NCI-H748 treated with DMSO at 0.1 percent for 48 hours (cell line): ENCODE measurements around the gene C17orf75.
"Not testable (repeated sequence)": the region's sequence is repeated elsewhere in the genome, so short reads cannot be mapped to it uniquely, and the experiment has no call there.

ENCODE experiments used
- DNase-seq: peaks from one replicate; lab custom pipeline; 2025; lab: John Stamatoyannopoulos, UW

The C17orf75 gene, protein sequence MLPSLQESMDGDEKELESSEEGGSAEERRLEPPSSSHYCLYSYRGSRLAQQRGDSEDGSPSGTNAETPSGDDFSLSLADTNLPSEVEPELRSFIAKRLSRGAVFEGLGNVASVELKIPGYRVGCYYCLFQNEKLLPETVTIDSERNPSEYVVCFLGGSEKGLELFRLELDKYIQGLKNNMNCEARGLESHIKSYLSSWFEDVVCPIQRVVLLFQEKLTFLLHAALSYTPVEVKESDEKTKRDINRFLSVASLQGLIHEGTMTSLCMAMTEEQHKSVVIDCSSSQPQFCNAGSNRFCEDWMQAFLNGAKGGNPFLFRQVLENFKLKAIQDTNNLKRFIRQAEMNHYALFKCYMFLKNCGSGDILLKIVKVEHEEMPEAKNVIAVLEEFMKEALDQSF

DNA sequence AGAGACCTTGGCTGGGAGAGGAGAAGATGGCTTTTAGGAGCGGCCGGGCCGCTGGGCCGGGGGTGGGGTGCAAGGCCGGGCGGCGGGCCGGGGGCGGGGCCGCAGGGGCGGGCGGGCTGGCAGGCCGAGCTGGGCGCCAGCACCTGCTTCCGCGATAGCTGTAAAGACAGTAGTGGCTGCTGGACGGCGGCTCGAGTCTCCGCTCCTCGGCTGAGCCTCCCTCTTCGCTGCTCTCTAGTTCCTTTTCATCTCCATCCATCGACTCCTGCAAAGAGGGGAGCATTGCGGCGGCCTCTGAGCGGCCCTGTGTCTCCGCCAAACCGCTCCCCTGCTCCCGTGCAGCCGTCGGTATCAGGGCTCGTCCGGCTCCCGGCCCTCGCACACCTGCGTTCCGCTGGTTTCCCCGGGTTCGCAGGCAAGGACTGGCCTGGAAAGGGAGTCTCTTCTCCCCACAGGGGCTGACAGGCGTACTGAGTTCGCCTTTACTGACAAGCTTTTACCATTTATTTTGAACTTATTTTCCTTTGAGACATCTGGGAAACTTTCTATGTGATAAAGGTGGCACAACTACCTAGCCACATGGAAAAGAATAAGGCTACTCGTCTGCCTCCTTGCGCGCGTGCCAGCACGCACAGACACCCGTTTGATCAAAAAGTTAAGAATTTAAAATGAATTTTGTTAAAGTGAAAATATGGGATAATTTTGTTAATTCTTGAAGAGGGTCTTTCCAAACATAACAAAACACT lies at the start of gene C17orf75:
Gene C17orf75 (minus strand): TSS at position 317 of the 746 bp plus-strand sequence. CDS start 34 bp downstream, at position 283.
- no peak for DNase-seq

DNA sequence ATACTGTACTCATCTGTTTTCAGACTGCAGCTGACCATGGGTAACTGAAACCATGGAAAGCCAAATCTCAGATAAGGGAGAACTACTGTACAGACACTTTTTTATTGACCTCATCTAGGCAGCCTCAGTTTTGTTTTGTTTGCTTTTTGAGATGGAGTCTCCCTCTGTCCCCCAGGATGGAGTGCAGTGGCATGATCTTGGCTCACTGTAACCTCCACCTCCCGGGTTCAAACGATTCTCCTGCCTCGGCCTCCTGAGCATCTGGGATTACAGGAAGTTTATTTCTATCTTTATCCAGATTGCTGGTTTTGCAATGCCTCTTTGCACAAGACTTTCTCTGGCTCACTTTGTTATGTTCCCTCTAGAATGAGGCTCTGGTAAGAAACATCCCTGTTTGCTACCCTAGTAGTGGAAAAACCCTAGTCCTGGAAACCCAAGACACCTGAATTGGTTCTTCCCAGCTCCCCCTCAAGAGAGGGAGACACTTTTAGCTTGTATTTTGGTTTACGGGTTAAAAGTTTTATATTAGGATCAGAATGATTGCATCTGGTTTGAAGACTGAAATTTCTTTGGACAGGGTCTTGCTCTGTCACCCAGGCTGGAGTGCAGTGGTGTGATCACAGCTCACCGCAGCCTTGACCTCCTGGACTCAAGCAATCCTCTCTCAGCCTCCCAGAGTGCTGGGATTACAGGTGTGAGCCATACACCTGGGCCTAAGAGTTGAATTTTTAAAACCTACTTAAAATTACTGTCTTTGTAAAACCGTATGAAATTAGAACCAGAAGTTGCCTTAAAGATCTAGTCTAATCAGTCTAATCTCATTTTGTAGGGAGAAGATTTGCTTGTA lies 46.9 kb upstream of the C17orf75 start:
- no peak for DNase-seq

DNA sequence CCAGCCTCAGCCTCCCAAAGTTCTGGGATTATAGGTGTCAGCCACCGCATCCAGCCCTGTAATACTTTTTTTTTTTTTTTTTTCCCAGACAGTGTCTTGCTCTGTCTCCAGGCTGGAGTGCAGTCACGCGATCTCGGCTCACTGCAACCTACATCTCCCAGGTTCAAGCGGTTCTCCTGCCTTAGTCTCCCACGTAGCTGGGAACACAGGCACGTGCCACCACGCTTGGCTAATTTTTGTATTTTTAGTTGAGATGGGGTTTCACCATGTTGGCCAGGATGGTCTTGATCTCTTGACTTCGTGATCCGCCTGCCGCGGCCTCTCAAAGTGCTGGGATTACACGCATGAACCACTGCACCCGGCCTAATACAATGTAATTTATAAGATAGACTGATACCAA lies 46.2 kb upstream of the C17orf75 start:
- not testable (repeated sequence) for DNase-seq

DNA sequence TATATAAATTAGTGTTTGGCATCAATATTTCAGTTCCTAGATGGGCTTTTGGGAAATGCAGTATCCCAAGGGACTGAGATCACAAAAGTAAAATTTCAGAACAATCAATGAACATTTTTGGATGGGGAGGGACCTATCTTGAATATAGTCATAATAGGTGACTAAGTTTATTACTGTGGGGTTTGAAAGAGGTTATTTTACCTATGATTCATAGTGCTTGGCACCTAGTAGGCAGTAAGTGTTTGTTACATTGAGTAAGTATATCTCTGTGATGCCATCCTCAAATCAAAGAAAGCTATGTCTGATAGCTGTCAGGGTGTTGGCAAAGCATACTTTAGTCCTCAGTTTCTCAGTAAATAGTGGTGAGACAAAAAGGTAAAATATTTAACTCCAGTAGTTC lies 44.9 kb upstream of the C17orf75 start:
- DNase-seq = no peak

DNA sequence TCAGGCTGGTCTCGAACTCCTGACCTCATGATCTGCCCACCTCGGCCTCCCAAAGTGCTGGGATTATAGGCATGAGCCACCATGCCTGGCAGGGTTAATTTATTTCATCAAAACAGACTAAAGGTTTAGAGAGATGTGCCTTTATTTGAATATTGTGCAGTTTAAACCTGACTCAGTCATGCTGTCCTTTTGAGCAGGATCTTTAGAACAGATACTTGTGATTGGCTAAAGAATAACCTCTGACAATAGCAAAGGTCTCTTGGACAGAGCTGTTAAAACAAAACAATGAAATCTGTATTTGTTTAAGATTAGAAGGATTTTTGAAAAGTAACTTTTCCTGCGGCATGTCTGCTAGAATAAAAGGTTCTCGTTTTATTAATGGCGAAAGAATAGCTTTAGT lies 44.0 kb upstream of the C17orf75 start:
- DNase-seq = no peak

DNA sequence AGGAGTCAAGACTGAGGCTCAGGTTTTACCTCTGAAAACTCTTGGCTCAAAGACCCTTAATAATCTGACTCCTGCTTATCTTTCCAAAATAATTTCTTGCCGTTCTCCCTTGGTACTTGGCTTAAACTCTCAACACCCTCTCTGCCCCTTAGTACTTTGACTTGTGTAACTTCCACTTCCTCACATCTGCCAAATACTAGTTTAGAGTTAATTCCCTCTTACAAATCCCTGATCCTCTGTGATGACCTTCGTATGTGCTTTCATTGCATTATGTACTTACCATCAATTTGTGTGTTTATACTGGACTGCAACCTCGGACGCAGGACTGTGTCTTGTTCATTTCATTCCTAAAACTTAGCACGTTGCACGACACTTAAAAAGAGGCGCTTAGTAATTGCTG lies 43.1 kb upstream of the C17orf75 start:
- DNase-seq = no peak

DNA sequence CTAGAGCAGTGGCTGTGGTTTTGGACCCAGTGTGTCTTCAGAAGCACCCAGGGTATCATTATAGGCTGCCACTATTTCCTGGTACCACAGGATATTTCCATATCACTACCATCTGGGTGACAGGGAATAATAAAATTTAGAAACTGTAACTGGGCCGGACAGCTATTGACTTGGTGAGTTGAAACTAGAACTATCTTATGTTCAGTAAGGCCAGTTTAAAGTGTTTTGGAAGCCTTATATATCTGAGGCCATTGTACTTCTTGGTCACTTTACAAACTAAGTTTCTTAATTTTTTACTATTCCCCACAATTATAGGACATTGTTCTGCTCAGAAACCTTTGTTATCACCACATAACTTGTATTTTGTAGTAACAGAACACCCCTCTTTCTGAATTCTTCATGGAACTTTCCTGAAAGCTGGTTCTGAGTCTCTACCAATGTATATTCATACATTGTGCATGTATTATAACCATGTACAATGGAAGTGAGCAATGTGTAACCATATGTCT lies 42.0 kb upstream of the C17orf75 start:
- DNase-seq = no peak

DNA sequence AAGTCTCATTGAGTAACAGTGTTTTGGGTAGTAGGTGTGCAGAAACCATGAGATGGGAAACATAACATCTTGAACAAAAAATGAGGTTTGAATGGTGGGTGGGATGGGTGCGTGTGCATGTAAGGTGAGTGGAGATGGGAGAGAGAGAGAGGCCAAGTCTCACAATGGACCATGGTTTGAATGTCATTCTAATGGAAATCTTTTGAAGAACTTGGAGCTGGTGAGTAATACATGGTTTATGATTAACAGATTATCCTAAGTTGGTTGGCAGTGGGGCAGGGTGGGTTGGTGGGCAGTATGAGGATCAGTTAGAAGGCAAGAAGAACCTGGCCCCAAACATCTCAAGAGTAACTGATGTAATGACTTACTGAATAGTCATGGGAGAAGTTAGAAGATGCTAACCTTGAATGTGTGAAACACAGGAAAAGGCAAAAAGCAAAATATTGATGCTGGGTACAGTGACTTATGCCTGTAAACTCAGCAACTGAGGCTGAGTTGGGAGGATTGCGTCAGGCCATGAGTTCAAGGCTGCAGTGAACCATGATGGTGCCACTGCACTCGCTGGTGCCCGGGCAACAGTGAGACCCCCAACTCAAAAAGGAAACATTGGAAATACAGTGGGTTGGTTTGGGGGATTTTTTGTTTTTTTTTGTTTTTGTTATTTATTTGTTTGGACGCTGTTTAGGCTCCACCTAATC lies 40.7 kb upstream of the C17orf75 start:
- no peak for DNase-seq

DNA sequence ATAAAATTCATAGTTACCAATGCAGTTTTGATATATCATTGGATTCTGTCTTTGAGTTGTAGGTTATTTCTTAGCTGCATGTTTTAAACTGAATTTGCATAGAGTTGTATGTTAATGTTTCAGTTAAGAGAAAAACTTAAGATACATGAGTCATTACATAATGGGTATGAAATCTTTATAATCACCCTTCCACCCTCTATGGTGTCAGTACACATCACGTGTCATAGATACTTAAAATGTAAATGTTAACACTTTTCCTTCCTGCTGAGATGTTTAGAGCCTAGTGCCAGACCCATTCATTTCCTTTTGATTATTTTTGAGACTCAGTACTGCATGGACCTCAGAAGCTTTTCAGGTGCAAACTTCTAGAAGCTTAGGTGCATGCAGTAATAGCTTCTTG lies 28.5 kb upstream of the C17orf75 start:
- no peak for DNase-seq

DNA sequence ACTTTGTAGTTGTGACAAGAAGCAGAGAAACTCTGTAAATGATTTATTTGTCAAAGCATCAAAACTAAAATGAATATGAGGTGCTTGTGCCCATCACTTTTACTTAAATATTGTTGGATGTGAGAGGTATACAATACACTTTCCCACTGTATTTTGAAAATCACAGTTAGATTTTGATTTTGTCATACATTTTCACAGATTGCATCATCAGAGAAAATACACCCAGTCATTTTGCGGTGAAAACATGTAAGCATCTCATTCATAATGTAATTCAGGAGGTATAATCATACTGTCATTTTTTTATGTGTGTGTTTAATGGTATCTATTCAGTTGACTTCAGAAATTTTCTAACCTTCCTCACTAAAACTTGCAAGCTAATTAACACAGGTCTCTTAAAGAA lies 19.3 kb upstream of the C17orf75 start:
- no peak for DNase-seq

DNA sequence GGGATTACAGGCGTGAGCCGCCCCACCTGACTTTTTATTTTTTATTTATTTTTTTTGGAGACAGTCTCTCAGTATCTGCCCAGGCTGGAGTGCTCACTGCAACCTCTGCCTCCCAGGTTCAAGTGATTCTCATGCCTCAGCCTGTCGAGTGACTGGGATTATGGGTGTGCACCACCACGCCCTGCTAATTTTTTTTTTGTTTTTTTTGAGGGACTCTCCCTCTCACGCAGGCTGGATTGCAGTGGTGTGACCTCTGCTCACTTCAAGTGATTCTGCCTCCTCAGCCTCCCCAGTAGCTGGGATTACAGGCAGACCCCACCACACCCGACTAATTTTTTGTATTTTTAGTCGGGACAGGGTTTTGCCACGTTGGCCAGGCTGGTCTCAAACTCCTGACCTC lies 15.6 kb upstream of the C17orf75 start:
- no peak for DNase-seq

DNA sequence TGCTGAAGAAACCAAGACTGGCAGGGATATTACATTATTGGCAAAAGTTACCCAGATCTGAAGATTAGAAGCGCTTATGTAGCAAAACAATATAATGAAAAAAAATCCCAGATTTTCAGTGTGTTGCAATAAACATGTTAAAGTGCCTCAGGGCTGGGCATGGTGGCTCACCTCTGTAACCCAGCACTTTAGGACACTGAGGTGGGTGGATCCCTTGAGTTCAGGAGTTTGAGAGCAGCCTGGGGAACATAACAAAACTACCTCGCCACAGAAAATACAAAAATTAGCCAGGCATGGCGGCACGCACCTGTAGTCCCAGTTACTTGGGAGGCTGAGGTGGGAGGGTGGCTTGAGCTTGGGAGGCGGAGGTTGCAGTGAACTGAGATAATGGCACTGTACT lies 14.8 kb upstream of the C17orf75 start:
- no peak for DNase-seq

DNA sequence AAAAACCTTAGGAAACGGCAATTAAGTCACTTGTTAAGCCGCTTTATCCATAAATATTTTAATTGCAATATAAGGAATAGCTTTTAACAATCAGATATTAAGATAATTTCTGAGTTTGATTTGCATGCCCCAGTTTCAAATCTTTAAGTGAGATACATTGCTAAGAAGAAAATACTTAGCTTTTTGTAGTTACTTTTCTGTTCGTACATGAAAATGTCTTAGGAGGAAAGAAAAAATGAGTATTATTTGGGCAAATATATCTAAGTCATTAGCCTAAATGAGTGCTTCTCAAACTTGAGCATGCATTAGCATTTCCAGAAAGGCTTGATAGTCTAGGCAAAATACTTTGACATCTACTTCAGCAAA lies 14.4 kb upstream of the C17orf75 start:
- no peak for DNase-seq

DNA sequence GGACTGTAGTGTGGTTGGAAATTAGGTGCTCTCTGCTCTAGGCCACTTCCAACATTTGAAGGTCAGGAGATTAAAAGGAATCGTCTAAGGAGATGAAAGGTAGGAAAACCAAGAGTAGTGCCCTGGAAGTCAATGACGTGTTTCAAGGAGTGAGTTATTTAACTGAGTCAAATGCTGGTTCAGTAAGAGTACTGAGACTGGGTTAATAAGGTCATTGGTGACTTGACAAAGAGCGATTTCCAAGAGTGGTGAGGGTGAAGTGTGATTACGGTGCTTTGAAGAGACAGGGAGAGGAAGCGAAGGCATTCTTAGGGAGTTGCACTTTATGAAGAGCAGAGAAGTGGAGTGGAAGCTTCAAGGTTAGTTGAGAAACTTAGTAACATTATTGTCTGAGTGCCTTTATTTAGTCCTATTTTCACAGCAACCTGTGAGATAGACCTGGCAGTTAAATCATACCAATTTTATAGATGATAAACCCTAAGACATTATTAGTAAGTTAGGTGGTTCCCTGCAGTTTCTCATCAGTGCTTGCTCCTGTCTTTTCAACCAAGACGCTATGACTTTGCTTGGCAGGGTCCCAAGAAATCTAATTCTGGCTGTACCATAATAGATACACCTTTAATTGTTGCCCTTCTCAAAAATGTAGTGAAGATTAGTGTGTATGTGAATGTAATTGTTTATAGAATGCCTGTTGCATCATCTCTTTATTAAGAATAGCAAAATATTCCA lies 13.8 kb upstream of the C17orf75 start:
- no peak for DNase-seq

DNA sequence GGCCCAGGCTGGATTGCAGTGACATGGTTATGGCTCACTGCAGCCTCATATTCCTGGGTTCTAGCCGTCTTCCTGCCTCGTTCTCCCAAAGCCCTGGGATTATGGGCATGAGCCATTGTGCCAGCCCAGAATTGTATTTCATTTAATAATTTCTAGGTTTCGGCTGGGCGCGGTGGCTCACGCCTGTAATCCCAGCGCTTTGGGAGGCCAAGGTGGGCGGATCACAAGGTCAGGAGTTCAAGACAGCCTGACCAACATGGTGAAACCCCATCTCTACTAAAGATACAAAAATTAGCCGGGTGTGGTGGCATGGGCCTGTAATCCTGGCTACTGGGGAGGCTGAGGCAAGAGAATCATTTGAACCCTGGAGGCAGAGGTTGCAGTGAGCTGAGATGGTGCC lies 10.8 kb upstream of the C17orf75 start:
- DNase-seq = not testable (repeated sequence)

DNA sequence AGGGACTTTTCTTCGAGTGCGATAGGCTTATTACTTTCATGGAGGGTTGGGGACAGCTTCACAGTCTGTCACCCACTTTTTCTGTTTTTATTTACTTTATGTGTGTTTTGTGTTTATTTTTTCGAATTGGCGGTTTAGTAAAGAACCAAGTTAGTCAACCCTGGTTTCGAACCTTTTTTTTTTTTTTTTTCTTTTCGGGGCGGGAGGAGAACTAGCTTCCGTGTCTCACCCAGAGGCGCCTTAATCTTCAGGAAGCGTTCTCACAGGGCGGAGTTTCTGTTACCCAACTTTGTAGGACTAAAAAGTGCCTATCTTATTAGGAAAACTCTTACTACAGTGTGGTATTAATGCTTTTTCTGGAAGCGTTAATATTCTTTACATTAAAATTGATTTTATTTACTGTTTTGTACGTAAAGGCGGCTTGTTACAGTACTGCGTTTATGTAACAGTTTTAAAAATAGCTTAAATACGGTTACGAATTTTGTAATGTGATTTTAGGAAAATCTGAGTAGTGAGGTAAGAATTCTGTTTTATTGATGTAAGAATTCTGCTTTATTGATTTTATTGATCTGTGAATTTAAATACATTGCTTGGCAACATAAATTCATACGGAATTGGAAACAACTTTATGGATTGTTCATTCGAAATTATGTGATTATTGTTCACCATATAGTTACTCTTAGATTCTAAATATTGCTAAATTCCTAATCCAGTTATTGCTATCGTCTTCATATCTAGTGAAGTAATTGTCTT lies 8.9 kb upstream of the C17orf75 start:
- DNase-seq = no peak

DNA sequence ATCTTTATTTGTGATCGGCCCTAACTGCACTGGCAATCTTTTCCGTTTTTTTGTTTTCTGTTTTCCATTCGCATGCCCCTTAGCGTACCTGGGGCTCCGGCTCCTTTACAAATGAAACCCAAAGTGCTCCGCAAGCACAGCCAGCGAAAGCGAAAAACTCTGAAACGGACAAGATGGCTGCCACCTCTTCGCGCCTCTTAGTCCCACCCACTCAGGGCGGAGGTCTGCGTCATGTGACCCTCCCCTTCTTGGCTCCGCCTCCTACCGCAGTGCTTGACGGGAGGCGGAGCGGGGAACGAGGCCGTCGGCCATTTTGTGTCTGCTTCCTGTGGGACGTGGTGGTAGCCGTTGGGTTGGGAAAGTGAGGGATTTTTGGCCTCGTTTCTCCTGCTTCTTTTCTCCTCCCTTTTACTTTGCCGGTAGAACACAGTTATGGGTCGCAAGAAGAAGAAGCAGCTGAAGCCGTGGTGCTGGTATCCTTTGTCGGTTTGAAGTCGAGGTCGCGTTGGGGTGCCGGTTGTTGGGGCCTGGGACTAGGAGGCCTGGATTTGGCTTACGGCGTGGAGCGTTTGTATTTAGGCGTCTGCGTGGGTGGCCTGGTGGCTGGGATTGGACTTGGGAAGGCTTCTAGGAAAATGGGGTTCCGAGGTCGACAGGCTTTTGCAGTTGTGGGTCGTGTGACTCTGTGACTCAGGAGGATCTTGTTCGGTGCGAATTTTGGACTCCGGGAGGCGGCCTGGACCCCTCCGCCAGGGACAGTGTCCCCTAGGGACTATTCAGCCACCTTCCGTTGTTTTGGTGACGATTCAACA lies 8.1 kb upstream of the C17orf75 start, which contains the start of gene ZNF207:
Gene ZNF207 (plus strand): TSS at position 304 of the 812 bp plus-strand sequence. CDS start 129 bp downstream, at position 433.
- DNase-seq = peak; percentile 96

DNA sequence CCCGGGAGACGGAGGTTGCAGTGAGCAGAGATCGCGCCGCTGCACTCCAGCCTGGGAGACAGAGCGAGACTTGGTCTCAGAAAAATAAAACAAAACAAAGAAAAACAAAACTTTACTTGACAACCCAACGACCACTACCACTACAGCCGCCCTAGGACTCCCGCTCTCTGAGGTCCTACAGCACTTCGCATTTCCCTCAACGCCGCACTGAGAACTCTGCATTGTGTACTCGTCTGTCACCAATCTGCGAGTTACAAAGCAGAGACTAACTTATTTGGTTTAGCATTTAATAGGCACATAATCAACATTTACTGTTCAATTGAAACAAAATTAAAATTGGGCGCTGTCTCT lies 7.5 kb upstream of the C17orf75 start:
- DNase-seq = no peak

DNA sequence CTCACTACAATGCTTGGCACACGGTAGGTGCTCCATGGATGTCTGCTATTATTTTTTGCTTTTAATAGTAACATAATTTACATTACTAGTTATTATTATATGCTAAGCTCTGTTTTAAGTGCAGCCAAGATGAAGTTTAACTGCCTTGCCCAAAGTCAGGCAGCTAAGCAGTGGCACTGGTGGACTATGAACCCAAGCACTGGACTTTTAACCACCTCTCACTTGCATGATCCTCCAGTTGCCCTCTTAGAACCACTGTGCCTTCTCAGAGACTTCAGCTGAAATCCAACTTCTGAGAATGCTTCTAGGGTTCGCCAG lies 6.5 kb upstream of the C17orf75 start:
- DNase-seq = no peak
